GM12878 (cell line): ENCODE results near the gene SPAAR. TPM values are rescaled to one million over a fixed set of nuclear protein-coding genes. Genes with fewer than 3 reads are reported as not detected.

ENCODE experiments used
- ATAC-seq: fragments of 200-7000 bp; cut with Tn5 transposase; 3 replicates; pipeline ENCODE4 v1.9.1; 2020; ENCODE audit warnings: mild to moderate bottlenecking, moderate library complexity
- BruUV-seq: library from RNA; stranded (reverse); fragments of 400-500 nt; replicated peaks from 2 replicates; lab custom pipeline; 2021; lab: Mats Ljungman, UMichigan
- CTCF ChIA-PET: fragments of 300-600 bp; sonication (Branson Sonifier 250); formaldehyde crosslinking; extraction: SDS; loops from one replicate; lab custom pipeline; 2021; ENCODE audit warnings: inconsistent platforms; lab: Yijun Ruan, JAX
- POLR2A ChIA-PET: fragments of 350-600 bp; formaldehyde crosslinking; extraction: SDS; loops from one replicate; lab custom pipeline; 2021; ENCODE audit warnings: inconsistent platforms; lab: Charles Lee
- RAD21 ChIA-PET: fragments of 300-600 bp; sonication (Branson Sonifier 250); formaldehyde crosslinking; loops from one replicate; lab custom pipeline; 2023; ENCODE audit warnings: antibody characterized with exemption; ENCODE audit not compliant: unreplicated experiment; lab: Charles Lee
- SMC1A ChIA-PET: fragments of 300-600 bp; sonication (Branson Sonifier 250); formaldehyde crosslinking; loops from one replicate; lab custom pipeline; 2023; ENCODE audit not compliant: unreplicated experiment, uncharacterized antibody; lab: Charles Lee
- DNase-seq: peaks from one replicate; pipeline ENCODE4 v3.0.0-alpha.2; 2011; ENCODE audit warnings: low read depth, low spot score
- FAIRE-seq: peaks from 3 replicates; lab custom pipeline; 2011; peaks lifted over from hg19 to GRCh38; lab: Jason Lieb, UNC
- H2AFZ ChIP-seq: 2 replicates; pipeline ENCODE4 v1.6.0; 2011; ENCODE audit warnings: low read depth, low read length, control low read depth; ENCODE audit not compliant: control insufficient read depth
- H3K27ac ChIP-seq: 2 replicates; pipeline ENCODE4 v1.5.1; 2011; ENCODE audit warnings: control low read depth; ENCODE audit not compliant: control insufficient read depth, insufficient read depth
- H3K27me3 ChIP-seq, 2 experiments: replicated peaks in 1 of 2; 2 replicates each; pipeline versions ENCODE4 v1.6.0 to v1.6.1; 2011; ENCODE audit warnings: low read length in 1 of 2; ENCODE audit not compliant: control insufficient read depth in 2 of 2, insufficient read depth in 2 of 2
- H3K36me3 ChIP-seq, 2 experiments: 2 replicates each; pipeline ENCODE4 v1.5.1; 2011; ENCODE audit warnings: low read length in 1 of 2; ENCODE audit not compliant: control insufficient read depth in 2 of 2, insufficient read depth in 2 of 2
- H3K4me1 ChIP-seq: 2 replicates; pipeline ENCODE4 v1.6.1; 2011; ENCODE audit warnings: mild to moderate bottlenecking, low read length, moderate library complexity, mixed read lengths; ENCODE audit not compliant: control insufficient read depth, insufficient read depth
- H3K4me2 ChIP-seq: 2 replicates; pipeline ENCODE4 v1.6.0; 2011; ENCODE audit warnings: control low read depth; ENCODE audit not compliant: control insufficient read depth, insufficient read depth
- H3K4me3 ChIP-seq: fragments of 200-600 bp; sonication (generic); 2 replicates; pipeline ENCODE4 v1.5.1; 2016
- H3K79me2 ChIP-seq: 2 replicates; pipeline ENCODE4 v1.6.0; 2011; ENCODE audit warnings: low read length; ENCODE audit not compliant: control insufficient read depth, insufficient read depth
- H3K9ac ChIP-seq: 2 replicates; pipeline ENCODE4 v1.8.0; 2011; ENCODE audit warnings: low read length, control low read depth, mixed read lengths; ENCODE audit not compliant: control insufficient read depth, insufficient read depth
- H3K9me3 ChIP-seq: replicated peaks from 3 replicates; pipeline ENCODE4 v1.5.1; 2011; ENCODE audit warnings: mild to moderate bottlenecking, low read length; ENCODE audit not compliant: control insufficient read depth, insufficient read depth
- H4K20me1 ChIP-seq: 2 replicates; pipeline ENCODE4 v1.6.0; 2011; ENCODE audit not compliant: control insufficient read depth, insufficient read depth
- CHD1 ChIP-seq: IDR thresholded peaks from 2 replicates; pipeline ENCODE4 v1.6.1; 2012; ENCODE audit warnings: low read depth, low read length, improper control_type of control experiment
- NFXL1 ChIP-seq: fragments of 450-650 bp; IDR thresholded peaks from 2 replicates; pipeline ENCODE4 v1.6.1; 2017; ENCODE audit warnings: antibody characterized with exemption, mild to moderate bottlenecking, borderline replicate concordance
- SMAD5 ChIP-seq: IDR thresholded peaks from 2 replicates; pipeline ENCODE4 v1.6.1; 2016; ENCODE audit warnings: antibody characterized with exemption, low read depth
- in situ Hi-C: fragments of 300-500 bp; cut with MboI; formaldehyde crosslinking; loops from 9 replicates; pipeline ENCODE4 v1.14.3; 2018; ENCODE audit warnings: mixed read lengths
- intact Hi-C: fragments of 100-400 bp; cut with micrococcal nuclease; formaldehyde crosslinking; loops from one replicate; pipeline ENCODE4 v1.14.2; 2022; ENCODE audit not compliant: unreplicated experiment
- polyA plus RNA-seq, 11 experiments: library from polyadenylated mRNA; depleted of rRNA in 4 of 11; unstranded in 6 of 11; stranded (reverse) in 5 of 11; fragments of >200 nt; fragmentation: Nextera tagmentation in 4 of 11; fragmentation: Illumina TruSeq in 1 of 11; extraction: Ambion mirVana in 4 of 11; extraction: Trizol in 1 of 11; gene quantifications; 1 replicate in 1 of 11; 2 replicates in 10 of 11; pipeline versions ENCODE4 v1.2.1 to v1.2.3, GENCODE V29; 2011 to 2016; ENCODE audit warnings: inconsistent platforms in 2 of 11, missing spikeins in 2 of 11, low read depth in 1 of 11
- total RNA-seq, 4 experiments: library from RNA; depleted of rRNA in 3 of 4; stranded (reverse); fragments of >200 nt in 3 of 4; fragmentation: Illumina TruSeq in 1 of 4; extraction: Trizol in 1 of 4; gene quantifications; 2 replicates each; pipeline versions ENCODE4 v1.2.1 to v1.2.3, GENCODE V29; 2013 to 2021
- TF ChIP-seq, protein P1 (sequence below): fragments of 450-650 bp; formaldehyde crosslinking; IDR thresholded peaks from 2 replicates; pipeline ENCODE4 v1.4.0; 2020; ENCODE audit warnings: mild to moderate bottlenecking, moderate library complexity
- TF ChIP-seq, protein P2 (sequence below): IDR thresholded peaks from 2 replicates; pipeline ENCODE4 v1.6.1; 2011; ENCODE audit warnings: low read depth, mild to moderate bottlenecking, low read length, moderate library complexity, borderline replicate concordance; ENCODE audit errors: extremely low read depth
- TF ChIP-seq, protein P3 (sequence below): fragments of 450-650 bp; IDR thresholded peaks from 2 replicates; pipeline ENCODE4 v1.6.1; 2017; ENCODE audit warnings: mild to moderate bottlenecking
- TF ChIP-seq, protein P4 (sequence below): IDR thresholded peaks from 2 replicates; pipeline ENCODE4 v1.6.1; 2012; ENCODE audit warnings: improper control_type of control experiment, low read depth, low read length; ENCODE audit not compliant: insufficient replicate concordance
- TF ChIP-seq, protein P5 (sequence below): fragments of 450-650 bp; conservative IDR thresholded peaks from 2 replicates; pipeline ENCODE4 v1.6.1; 2017; ENCODE audit warnings: mild to moderate bottlenecking, moderate library complexity

Gene SPAAR
- total and polyA plus RNA-seq, 10 of the 15 experiments (the other 5 are each of a cell fraction or from before 2014, with no cell fraction given), result not detected

DNA sequence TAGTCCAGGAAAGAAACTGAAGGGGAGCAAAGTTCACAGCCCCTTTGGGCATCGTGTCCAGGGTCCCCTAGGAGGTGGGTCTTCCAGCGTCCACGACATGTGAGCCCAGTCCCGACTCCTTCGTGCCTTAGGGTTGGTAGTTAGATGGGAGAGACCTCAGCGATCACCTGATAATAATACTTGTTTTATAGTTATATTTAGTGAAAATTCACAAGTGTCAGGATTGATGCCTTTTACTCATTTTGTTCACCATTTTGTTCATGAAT, 20.1 kb downstream of the SPAAR start (continued):
- TF ChIP-seq, protein P1, sequence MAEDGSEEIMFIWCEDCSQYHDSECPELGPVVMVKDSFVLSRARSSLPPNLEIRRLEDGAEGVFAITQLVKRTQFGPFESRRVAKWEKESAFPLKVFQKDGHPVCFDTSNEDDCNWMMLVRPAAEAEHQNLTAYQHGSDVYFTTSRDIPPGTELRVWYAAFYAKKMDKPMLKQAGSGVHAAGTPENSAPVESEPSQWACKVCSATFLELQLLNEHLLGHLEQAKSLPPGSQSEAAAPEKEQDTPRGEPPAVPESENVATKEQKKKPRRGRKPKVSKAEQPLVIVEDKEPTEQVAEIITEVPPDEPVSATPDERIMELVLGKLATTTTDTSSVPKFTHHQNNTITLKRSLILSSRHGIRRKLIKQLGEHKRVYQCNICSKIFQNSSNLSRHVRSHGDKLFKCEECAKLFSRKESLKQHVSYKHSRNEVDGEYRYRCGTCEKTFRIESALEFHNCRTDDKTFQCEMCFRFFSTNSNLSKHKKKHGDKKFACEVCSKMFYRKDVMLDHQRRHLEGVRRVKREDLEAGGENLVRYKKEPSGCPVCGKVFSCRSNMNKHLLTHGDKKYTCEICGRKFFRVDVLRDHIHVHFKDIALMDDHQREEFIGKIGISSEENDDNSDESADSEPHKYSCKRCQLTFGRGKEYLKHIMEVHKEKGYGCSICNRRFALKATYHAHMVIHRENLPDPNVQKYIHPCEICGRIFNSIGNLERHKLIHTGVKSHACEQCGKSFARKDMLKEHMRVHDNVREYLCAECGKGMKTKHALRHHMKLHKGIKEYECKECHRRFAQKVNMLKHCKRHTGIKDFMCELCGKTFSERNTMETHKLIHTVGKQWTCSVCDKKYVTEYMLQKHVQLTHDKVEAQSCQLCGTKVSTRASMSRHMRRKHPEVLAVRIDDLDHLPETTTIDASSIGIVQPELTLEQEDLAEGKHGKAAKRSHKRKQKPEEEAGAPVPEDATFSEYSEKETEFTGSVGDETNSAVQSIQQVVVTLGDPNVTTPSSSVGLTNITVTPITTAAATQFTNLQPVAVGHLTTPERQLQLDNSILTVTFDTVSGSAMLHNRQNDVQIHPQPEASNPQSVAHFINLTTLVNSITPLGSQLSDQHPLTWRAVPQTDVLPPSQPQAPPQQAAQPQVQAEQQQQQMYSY (CRISPR knock-in tag), result no peak

DNA sequence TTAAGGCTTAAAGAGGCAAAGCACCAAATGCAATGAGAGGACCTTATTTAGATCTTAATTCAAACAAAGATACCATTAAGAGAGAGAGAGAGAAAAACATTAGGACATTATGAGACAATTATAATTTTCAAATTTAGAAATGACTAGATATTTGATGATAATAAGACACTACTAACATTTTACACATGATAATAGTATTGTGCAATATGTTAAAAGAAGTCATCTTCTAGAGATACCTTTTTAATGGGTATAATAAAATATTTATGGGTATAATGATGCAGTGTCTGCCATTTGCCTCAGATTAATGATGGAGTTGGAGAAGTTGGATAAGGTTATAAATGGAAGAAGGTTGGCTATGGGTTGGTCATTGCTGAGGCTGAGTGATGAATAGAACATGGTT, 21.2 kb downstream of the SPAAR start:
- POLR2A ChIA-PET, result no interaction called here
- FAIRE-seq (no peak), DNase-seq (no peak), ATAC-seq (no peak)
- Histone ChIP-seq H3K4me1 (no peaks in the 10 kb centered on the region), H2AFZ (no peak overlapping the region), H3K79me2 (no peaks in the 10 kb centered on the region), H3K4me2 (no peak overlapping the region), H3K27ac (no peak overlapping the region), H3K27me3 (no peaks in the 10 kb centered on the region), H3K36me3 (no peaks in the 10 kb centered on the region), H3K9ac (no peak overlapping the region), H4K20me1 (no peaks in the 10 kb centered on the region), H3K4me3 (no peak overlapping the region), H3K9me3 (no peaks in the 10 kb centered on the region)
- RAD21 ChIA-PET, result no interaction called here
- intact Hi-C loops, result no loop called here
- no TSS peak for BruUV-seq
- in situ Hi-C loops, result no loop called here
- CTCF ChIA-PET, result no interaction called here
- SMC1A ChIA-PET, result interaction anchor here (1.2 kb wide), 1 partner anchor 11 kb away, joined by 3 read pairs; no protein-coding TSS in a partner anchor
- TF ChIP-seq, protein P2, sequence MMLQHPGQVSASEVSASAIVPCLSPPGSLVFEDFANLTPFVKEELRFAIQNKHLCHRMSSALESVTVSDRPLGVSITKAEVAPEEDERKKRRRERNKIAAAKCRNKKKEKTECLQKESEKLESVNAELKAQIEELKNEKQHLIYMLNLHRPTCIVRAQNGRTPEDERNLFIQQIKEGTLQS, result no peak
- TF ChIP-seq, protein P3, sequence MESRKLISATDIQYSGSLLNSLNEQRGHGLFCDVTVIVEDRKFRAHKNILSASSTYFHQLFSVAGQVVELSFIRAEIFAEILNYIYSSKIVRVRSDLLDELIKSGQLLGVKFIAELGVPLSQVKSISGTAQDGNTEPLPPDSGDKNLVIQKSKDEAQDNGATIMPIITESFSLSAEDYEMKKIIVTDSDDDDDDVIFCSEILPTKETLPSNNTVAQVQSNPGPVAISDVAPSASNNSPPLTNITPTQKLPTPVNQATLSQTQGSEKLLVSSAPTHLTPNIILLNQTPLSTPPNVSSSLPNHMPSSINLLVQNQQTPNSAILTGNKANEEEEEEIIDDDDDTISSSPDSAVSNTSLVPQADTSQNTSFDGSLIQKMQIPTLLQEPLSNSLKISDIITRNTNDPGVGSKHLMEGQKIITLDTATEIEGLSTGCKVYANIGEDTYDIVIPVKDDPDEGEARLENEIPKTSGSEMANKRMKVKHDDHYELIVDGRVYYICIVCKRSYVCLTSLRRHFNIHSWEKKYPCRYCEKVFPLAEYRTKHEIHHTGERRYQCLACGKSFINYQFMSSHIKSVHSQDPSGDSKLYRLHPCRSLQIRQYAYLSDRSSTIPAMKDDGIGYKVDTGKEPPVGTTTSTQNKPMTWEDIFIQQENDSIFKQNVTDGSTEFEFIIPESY, result no peak
- TF ChIP-seq NFXL1, result no peak
- TF ChIP-seq, protein P4, sequence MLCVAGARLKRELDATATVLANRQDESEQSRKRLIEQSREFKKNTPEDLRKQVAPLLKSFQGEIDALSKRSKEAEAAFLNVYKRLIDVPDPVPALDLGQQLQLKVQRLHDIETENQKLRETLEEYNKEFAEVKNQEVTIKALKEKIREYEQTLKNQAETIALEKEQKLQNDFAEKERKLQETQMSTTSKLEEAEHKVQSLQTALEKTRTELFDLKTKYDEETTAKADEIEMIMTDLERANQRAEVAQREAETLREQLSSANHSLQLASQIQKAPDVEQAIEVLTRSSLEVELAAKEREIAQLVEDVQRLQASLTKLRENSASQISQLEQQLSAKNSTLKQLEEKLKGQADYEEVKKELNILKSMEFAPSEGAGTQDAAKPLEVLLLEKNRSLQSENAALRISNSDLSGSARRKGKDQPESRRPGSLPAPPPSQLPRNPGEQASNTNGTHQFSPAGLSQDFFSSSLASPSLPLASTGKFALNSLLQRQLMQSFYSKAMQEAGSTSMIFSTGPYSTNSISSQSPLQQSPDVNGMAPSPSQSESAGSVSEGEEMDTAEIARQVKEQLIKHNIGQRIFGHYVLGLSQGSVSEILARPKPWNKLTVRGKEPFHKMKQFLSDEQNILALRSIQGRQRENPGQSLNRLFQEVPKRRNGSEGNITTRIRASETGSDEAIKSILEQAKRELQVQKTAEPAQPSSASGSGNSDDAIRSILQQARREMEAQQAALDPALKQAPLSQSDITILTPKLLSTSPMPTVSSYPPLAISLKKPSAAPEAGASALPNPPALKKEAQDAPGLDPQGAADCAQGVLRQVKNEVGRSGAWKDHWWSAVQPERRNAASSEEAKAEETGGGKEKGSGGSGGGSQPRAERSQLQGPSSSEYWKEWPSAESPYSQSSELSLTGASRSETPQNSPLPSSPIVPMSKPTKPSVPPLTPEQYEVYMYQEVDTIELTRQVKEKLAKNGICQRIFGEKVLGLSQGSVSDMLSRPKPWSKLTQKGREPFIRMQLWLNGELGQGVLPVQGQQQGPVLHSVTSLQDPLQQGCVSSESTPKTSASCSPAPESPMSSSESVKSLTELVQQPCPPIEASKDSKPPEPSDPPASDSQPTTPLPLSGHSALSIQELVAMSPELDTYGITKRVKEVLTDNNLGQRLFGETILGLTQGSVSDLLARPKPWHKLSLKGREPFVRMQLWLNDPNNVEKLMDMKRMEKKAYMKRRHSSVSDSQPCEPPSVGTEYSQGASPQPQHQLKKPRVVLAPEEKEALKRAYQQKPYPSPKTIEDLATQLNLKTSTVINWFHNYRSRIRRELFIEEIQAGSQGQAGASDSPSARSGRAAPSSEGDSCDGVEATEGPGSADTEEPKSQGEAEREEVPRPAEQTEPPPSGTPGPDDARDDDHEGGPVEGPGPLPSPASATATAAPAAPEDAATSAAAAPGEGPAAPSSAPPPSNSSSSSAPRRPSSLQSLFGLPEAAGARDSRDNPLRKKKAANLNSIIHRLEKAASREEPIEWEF, result no peak
- no peak for TF ChIP-seq CHD1
- TF ChIP-seq SMAD5, result no peak
- TF ChIP-seq, protein P5, sequence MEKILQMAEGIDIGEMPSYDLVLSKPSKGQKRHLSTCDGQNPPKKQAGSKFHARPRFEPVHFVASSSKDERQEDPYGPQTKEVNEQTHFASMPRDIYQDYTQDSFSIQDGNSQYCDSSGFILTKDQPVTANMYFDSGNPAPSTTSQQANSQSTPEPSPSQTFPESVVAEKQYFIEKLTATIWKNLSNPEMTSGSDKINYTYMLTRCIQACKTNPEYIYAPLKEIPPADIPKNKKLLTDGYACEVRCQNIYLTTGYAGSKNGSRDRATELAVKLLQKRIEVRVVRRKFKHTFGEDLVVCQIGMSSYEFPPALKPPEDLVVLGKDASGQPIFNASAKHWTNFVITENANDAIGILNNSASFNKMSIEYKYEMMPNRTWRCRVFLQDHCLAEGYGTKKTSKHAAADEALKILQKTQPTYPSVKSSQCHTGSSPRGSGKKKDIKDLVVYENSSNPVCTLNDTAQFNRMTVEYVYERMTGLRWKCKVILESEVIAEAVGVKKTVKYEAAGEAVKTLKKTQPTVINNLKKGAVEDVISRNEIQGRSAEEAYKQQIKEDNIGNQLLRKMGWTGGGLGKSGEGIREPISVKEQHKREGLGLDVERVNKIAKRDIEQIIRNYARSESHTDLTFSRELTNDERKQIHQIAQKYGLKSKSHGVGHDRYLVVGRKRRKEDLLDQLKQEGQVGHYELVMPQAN, result no peak
